HG03354 (cell line): Measurements from ENCODE around the gene EPS8L1.
"Not testable (repeated sequence)": the region's sequence is repeated elsewhere in the genome, so short reads cannot be mapped to it uniquely, and the experiment has no call there.

Source experiments
- ATAC-seq: cut with Tn5 transposase; IDR thresholded peaks from one replicate; pipeline ENCODE4 v1.9.1; 2021; ENCODE audit warnings: mild to moderate bottlenecking; ENCODE audit not compliant: unreplicated experiment, poor library complexity, severe bottlenecking

Gene EPS8L1

DNA sequence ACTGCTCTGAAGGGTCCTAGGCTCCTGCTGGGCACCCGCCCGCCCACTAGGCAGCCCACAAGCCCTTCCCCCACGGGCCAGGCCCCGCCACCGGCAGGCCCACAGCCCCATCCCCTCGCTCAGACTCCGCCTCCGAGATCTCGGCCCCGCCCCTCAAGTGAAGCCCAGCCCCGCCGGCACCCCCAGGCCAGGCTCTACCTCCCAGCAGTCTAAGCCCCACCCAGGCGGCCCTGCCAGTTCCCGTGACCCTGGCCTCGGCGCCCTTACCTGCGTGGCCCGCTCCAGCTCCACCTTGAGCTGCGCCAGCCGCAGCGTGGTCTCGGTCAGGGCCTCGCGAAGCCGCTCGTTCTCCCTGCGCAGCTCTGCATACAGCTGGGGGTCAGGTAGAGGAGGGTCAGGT lies 16.3 kb downstream of the EPS8L1 start:
- no peak for ATAC-seq

DNA sequence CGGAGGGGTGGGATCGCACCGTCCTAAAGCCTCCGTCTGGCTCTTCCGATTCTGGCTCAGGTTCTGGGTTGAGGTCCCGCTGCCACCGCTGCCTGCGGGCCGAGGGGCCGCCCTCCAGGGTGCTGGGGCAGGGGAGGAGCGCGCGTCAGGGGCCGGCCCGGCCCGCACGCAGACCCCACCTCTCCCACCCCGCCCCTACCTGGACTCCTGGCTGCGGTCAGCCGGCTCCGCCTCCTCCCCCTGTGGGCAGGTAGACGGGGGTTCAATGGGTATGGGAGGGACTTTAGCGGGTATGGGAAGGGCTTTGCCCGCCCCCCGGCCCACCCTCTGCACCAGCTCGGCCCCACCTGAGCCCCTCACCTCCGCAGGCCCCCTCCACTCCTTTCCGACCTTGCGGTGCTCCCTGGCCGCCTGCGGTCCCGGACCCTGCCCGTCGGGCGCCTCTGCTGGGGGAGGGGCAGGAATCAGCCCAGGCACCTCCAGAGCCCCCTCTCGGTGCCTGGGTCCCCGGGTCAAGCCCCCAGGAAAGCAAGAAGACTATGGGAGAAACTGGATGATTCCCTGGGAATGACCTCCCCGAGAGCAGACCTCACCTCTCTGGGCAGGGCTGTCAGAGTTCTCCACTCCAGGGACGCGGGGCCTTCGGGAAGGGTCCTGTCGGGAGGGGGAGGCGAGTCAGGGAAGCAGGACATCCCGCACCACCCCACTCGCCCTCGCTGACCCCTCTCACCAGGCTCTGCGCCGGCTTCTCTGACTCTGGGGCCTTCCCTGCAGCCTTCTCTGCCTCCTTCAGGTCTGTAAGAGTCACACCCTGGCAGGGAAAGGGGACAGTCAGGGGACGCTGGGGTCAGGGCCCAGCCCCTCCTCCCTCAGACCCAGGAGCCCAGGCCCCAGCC lies 17.0 kb downstream of the EPS8L1 start:
- ATAC-seq, result no peak

DNA sequence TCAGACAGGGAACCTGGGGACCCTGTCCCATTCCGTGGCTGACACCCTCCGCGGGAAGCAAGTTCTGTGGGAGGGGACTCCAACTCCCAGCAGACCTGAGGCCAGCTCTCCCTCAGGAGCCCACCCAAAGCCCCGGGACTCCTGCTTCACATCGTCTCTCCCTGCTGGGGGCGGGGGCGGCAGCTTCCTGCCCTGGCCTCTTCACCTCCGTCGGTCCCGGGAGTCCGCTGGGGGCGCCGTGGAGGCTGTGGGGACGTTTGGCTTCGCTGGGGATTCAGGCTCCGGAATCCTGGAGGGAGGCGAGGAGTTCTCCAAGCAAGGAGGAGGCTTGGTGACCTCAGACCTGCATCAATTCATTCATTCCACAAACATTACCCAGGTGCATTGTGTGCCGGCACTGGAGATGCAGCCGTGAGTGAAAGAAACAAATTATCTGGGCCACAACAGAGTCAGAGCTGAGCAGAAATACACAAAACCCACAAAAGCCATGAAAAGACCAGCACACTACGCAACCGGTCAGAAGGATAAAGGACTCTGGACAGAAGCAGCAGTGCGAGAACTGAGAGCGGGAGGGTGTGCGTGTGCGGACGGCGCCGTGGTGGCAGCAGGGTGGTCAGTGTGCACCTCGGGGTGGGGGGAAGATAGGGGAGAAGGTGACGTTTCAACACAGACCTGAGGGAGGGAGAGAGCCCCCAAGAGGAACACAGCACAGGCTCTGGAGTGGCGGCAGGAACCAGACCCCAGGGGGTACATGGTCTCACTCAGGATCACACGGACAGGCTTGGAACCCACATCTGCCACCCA lies 19.0 kb downstream of the EPS8L1 start:
- no peak for ATAC-seq

DNA sequence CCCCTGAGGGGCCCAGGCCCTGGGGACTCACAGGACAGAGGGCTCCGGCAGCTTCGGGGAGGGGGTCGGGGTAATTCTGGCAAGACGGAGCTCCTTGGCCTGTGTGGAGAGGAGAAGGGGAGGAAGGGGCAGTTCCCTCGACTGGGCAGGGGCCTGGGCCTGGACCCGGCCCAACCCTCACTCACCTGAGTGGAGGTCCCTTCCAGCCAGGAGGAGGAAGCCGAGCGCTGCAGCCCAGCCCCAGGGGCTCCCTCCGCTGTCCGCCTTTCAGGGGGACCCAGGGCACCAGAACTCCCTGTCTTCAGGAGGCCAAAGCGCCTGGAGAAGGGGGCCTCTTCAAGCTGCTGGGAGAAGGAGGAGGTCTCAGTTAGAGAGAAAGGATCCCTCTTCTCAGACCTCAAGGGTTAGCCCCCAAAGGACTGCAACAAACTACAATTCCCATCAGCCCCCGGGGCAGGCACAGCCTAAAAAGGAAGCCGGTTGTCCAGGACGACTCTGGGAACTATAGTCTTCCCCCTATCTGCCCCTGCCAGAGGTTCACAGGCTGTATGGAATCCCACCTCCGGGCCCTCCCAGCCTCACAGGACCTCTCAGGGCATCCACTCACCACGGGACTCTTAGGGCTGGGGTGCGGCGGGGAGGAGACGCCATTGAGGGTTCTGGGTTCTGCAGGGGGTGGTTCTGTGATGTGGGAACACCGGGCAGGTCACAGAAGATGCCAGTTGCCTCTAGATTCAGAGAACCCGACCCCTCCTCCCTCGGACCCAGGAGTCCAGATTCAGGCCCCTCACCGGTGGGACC lies 19.8 kb downstream of the EPS8L1 start:
- ATAC-seq, result no peak

DNA sequence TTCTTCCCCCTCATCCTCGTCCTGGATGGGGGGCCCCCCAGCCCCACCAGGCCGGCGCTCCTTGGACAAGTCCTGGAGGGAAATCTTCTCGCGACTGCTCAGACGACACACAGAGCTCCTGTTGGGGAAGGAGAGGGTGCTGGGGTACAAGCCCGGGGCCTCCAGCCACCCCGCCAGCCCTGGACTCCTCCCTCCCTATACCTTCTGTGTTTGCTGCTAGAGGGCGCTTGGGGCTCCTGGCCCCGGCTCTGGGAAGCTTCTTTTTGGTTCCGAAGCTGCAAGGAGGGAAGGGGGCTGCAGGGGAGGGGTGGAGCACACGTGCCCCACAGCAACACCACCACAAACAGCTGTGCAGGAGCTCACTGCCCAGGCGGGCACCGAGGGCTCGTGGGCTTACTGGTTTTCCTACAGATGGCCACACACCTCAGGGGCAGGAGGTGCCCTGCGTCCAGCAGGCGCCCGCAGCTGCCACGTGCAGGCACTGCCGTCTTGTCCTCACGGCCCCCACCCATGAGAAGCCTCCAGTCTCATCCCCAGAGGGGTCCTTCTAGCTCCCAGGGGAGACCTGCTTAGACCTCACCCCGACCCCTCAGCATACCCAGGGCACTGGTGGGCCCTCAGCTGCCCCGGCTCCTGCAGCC lies 20.5 kb downstream of the EPS8L1 start:
- no peak for ATAC-seq

DNA sequence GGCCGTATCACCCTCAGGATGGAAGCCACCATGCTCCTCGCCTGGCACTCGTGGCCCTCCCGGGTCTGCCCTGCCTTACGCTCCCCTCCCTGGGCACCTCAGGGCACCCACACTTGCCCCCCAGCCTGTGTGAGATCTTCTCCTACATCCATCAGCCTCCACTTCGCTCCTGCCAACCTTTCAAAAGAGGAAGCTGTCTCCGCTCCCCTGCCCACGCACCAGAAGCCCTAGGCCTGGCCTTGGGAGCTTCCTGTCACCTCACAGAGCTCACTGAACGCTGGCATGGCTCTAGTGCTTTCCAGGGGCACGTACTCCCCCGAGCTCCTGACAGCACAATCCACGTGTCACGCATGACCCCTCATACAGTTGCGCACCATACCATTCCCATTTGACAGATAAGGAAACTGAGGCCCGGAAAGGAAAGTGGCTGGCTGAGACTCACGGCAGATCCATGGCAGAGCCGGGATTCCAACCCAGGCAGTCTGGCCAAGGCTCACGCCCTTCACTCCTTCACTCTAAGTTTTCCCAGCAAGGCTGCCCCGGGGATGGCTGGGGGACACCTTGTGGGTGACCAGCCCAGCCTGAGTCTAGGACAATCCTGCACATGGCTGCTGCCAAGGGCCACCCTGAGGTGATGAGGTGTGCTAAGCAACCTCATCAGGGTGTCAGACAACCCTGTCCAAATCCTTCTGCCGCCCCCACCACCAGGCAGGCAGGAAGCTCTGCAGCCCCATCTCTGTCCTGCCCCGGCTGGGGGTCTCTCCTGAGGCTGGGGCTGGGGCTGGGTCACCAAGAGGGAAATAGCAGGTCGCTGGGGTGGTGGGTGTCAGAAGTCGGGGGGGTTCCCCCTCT lies 22.4 kb downstream of the EPS8L1 start:
- no peak for ATAC-seq

DNA sequence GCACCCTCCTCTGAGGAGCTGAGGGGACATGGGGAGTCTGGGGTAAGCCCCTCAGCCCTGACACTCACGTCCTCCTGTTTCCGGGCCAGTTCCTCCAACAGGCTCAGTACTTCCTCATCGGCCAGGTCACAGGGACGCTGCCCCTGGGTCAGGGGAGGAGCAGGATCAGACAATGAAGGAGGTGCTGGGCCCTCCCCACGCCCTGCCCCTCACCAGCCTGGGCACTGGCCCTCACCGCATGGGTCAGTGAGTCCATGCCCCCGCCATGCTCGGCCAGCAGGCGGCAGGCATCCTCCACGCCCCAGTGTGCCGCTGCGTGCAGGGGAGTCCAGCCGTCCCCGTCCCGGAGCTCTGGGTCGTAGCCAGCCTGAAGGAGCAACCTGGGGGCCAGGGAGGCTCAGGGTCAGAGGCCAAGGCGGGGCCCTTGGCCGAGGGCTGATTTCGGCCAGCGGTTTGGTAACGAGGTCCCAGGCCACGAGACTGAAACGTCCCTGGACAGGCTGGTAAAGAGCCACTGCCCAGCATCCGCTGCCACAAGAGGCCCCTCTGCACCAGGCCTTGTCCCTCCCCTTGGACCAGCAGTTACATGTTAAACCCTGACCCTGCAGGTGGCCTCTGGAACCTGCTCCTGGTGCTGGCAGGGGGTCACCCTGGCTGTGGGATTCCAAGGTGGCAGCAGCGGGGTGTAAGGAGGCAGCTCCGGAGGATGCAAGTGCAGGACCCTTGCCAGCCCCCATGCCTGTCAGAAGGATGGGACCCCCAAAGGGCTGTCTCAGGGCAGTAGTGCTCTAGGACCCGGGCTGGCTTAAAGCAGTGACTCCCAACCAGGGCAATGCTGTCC lies 23.3 kb downstream of the EPS8L1 start:
- no peak for ATAC-seq

DNA sequence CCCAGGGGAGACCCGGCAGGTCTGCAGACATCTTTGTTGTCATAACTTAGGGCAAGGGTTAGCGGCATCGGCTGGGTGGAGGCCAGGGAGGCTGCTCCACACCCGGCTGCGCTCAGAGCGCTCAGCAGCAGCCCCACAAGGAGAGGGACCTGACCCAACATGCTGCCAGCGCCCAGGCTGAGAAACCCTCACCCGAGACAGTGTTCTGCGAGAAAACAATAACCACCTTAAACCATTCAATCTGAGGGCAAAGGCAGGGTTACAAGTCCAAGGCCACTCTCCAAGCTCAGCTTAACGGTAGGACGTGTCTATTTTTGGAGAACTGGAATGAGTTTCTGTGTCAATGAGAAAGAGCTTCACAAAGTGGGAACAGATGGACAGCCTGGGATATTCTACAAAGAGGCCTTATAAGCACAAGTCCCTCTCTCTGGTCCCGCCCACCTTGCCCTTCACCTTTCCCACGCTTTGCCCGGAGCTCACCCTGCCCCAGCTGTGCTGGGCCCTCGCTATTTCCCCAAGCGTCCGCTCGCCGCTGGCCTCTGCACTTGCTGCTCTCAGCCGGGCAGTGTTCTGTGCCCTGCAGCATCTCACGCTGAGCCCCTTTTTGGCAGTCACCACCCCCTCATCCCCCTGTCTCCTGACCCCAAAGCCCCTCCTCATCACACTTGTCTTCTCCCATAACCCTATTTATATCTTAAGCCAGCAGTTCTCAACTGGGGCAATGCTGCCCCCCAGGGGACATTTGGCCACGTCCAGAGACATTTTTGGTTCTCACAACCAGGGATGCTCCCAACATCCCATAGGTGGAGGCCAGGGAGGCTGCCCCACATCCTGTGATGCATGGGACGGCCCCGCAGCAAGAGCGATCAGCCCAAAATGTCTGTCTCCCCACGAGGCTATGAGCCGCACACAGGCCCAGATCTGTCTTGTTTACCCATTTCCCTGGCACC lies 24.2 kb downstream of the EPS8L1 start:
- no peak for ATAC-seq

DNA sequence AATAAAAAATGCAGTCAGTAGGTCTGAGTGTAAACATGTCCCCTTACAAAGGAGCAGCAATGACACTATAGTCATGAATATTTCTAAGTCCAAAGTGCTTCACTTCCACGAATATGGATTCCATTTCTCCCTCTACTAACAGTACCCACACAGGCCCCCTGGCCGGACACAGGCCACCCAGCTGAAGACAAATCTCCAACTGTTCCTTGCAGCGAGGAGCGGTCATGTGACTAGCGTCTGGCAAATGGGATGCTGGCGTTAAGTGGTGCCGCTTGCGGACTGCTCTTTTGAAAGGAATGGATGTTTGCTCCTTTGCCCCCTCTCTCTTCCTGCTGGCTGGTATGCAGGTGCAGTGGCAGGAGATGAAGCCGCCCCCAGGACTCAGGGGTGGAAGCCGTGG lies 25.6 kb downstream of the EPS8L1 start:
- ATAC-seq, result no peak

DNA sequence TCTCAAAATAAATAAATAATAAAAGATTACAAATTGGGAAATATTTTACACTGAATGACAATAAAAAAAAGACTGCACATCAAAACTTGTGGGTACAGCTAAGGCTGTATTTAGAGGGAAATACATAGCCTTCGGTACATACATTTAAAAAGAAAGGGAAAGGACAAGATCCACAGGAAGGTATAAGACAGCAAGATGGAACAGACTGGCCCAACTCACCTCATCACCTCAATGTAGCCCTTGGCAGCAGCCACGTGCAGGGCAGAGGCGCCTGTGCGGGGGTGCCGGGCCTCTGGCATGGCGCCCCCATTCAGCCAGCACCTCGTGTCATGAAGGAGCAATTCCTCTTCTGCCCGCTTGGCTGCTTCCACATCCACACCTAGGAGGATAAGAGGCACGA lies 27.5 kb downstream of the EPS8L1 start:
- ATAC-seq, result no peak

DNA sequence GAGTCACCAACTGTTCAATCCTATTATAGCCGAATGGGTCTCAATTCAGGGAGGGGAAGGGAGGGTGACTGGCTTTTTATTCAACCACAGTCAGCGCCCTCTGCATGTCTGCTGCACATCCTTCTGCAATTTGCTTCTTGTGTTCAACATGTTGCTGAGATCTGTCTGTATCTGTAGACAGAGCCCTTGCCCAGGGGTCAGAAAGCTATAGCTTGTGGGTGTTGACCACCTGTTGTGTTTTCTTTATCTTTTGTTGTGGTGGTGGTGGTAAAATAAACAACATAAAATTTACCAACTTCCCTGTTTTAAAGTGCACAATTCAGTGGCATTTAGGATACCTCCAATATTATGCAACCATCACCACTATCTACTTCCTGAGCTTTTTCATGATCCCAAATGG lies 29.6 kb downstream of the EPS8L1 start:
- ATAC-seq, result no peak

DNA sequence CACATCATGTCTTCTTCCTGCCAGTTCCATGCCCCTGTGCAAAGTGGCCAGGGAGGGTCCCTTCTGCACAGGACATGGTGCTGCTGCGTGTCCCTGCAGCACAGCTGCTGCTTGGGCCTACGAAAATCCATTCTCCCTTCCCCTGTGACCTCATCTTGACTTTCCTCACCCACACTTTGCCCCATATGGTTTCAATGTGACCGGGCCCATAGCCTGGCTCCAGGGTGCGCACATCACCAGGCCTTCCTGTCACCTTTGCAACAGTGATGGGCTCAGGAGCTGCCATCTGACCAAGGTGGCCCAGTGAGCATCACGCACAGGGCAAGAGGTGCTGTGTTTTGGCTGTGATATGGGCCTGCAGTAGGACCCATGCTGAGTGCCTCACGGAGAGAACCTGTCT lies 30.9 kb downstream of the EPS8L1 start:
- no peak for ATAC-seq

DNA sequence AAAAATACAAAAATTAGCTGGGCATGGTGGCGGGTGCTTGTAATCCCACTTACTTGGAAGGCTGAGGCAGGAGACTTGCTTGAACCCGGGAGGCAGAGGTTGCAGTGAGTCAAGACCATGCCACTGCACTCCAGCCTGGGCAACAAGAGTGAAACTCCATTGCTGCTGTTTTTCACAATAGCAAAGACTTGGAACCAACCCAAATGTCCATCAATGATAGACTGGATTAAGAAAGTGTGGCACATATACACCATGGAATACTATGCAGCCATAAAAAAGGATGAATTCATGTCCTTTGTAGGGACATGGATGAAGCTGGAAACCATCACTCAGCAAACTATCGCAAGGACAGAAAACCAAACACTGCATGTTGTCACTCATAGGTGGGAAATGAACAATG lies 31.6 kb downstream of the EPS8L1 start:
- ATAC-seq, result not testable (repeated sequence)

DNA sequence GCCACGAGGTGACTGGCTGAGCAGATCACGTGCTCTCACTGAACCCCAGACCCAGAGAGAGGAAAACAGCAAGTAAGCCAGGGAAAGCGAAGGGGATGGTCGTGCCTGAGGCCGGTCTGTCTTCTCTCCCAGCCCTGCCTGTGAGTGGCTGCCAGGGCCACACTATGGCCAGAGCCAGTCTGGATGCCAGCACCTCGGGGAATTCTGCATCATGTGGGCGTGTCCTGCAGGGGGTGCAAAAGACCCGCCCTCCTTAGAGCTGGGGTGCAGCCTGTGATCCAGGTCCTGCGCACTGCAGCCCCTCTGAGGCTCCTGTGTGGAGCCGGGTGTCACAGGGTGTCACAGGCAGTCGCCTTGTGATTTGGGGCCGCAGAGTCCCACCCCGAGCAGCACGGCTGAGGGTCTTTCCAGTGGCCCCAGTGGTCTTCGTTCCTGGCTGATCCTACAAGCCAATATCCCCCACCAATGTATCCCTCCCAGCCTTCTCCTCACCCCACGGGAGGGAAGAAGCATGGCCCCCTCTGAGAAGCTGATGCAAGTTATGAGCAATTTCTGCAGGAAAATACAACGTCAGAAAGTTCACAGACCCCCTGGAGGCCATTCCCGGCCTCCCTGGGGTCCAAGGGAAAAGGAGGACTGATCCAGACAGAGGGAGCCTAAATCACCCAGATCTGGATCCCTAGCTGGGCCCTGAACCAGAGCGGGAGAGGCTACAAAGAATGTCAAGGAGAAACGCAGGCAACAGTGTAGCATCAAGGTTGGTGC lies 34.0 kb downstream of the EPS8L1 start:
- no peak for ATAC-seq

DNA sequence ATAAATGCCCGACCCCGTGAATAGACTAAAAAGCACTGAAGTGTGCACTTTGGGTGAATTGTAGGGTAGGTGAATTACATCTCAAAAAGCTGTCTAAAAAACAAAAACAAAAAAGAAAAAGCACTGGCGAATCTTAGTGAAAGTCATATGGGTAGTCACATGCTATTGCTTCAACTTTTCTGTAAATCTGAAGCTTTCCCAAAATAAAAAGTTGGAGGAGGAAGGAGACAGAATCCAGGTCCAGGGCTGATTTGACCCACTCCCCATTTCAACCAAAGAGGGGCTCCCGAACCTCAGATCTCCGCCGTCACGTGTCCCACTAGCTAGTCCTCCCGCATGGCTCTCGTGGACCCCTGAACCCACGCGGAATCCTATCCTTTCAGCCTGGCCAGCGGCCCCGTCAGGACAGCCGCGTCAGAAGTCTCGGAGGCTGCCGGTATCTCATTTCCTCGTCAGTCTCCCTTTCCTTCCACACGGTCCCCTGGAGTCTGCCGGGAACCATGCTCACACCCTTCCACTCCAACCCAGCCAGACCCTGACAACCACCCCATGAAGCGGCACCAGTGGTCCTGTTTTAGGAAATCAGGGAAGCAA lies 35.7 kb downstream of the EPS8L1 start:
- ATAC-seq, result no peak

DNA sequence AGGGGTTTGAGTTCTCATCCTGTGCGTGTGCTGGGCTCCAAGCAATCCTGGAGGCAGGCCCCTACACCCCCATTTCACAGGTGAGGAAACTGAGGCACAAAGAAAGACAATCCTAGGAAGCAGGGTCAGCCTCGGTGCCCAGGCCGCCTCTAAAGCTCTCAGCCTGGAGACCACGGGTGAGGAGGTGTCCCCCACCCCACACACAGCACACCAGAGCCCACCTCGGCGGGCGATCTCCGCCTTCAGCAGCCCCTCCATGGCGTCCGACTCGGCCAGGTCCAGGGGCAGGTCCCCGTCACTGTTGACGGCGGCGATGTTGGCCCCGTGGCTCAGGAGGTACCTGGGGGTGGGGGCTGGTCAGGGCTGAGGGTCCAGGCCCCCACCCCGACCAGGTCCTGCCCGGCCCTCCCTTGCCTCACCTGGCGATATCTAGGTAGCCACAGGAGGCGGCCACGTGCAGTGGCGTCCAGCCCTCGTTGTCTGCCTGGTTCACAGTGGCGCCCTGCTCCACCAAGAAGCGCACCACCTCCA lies 36.6 kb downstream of the EPS8L1 start:
- ATAC-seq, result no peak
